HG03469 (cell line): Measurements from ENCODE around the gene CCNL2.
"Not testable (repeated sequence)": the region's sequence is repeated elsewhere in the genome, so short reads cannot be mapped to it uniquely, and the experiment has no call there.

Experiments
- ATAC-seq: cut with Tn5 transposase; IDR thresholded peaks from one replicate; pipeline ENCODE4 v1.9.1; 2021; ENCODE audit warnings: mild to moderate bottlenecking, moderate library complexity, moderate number of reproducible peaks; ENCODE audit not compliant: unreplicated experiment

Gene CCNL2

DNA sequence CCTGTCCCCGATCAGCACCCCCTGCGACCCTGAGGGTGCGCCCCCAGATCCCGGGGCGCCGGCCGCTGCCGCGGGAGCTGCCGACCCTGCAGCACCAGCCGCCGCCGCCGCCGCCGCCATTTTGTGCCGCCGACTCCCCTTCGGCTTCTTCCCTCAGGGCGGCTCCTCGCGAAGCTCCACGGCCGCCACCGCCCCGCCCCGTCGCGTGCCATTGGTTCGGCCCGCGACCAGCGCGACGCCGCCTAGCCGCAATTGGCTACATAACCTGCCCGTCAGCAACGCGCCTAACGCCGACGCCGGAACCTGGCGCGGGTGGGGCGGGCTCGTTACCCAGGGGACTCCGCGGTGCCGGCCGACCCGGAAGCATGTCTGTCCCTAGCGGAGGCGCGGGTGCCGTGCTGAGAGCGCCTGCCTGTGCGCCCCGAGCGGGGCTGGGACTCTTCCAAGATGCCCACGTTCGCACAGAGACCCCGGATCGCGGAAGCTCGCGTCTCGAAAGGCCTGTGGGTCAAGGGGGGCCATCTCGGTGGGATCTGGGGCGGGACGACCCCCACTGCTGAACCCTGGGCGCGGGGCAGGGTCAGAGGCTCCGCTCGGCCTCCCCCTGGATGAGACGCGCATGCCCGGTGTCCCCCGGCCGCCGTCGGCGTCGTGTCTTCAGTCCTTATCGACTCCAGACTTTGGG, at the start of gene CCNL2:
TSS of gene CCNL2 (minus strand) at position 149 of the 685 bp plus-strand sequence. CDS start at position 120, 29 bp downstream.
- ATAC-seq: peak; percentile 80

DNA sequence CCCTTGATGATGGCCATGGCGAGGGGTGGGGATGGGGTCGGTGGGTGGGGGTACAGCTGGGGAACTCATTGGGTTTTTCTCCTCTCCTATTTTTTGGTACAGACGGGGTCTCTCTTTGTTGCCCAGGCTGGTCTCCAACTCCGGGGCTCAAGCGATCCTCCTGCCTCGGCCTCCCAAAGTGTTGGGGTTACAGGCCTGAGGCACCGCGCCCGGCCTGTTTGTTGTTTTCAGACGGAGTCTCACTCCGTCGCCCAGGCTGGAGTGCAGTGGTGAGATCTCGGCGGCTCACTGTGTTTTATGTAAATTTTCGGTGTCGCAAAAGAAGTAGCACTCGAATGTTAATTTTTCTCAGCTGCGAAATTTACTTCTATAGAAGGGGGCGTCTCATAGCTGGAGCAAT, 47.5 kb upstream of the CCNL2 start:
- not testable (repeated sequence) for ATAC-seq

DNA sequence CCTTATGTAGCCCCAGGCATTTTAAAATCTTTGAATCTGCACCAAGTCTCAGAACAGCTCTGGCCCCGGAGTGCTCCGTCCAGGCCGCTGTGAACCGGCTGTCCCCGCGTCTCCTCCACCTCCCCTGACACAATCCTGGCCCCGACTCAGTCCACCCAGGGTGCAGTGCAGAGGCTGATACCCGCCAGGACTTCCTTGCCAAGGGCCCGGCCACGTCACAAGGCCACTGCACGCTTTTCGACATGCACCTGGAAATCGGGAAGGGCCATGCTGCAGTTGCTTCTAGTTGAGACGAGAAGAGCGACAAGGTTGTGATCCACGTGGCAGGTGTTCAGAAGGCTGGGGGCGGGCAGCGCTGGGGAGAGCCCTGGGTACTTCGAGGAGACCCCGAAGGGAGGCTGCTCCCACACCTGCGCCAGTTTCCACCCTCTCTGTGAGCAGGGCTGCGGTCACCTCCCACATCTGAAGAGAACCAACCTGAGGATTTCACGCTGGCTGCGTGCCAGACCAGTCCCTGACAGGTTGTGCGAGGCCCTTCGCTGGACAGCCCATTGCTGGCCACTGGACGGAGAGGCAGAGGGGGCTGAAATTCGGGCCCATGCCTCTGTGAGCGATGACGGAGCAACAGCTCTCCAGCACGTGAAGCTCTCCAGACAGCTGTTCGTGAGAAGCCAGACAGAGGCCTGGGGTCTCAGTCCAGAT, 43.1 kb upstream of the CCNL2 start:
- ATAC-seq: no peak

DNA sequence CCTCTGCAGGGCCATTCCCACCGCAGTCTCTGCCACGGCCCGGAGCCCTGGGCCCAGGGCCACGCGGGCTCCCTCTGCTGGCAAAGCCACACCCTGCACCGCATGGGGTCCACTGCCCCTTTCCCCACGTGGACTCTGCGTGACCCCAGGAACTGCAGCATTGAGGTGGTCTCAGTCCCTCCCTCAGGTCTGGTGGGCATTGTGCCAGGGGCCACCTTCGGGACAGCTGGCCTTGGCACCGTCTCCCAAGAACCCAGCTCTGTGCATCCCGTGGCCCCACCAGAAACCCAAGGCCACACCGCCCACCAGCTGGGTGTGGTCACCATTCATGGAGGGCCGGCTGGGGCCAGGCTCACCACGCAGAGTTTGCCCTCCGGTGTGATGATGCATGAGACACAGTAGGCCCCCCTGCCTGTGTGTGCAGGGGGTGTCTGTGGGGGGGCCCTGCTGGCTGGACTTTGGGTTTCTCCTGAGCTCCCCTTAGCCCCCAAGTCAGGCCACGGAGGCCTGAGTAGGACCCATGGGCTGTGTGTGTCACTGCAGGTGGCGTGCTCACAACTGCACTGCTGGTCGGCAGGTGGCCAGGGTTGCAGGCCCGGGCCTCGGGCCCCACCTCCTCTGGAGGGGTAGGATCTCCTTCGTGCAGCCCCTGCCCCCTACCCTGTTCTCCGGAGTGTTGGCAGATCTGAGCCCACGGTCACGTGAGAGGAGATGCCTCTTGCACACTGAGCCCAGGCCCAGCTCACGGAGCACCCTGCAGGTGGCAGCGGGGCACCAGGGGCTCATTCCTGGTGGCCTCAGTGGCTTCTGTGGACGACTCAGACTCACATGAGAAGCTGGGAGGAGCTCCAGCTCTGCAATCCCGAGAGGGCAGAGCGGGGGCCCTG, 42.1 kb upstream of the CCNL2 start:
- no peak for ATAC-seq

DNA sequence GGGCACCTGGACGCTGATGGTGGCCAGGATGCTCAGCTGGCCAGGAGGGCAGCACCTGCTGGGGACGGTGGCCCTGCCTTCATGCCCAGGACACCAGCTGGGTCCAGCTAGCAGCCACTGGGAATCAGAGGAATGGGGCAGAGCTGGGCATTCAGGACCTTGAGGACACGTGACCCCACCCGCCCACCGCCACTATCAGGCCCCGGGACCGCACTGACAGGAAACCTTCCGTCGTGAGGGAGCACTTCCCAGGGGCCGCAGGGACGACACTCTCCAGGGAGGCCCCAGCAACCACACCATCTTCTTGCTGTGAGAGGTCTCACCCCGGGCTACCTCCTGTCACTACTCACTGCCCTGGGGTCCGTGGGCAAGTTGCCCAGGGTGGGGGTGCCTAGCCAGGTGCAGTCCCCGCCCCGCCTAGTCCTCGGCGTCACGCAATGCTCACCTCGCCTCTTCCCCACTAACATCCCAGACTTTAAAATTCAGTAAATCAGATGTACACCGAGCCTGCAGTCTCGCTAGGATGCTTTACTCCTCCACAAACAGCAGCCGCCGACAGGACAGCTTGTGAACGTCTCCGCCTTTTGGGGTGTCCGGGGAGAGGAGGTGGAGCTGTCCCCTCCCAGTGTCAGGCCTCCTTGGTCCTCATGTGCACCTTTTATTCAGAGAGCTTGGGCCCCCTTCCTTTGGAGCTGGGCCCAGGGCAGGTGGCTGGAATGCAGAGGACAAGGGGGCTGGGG, 41.3 kb upstream of the CCNL2 start:
- ATAC-seq: no peak

DNA sequence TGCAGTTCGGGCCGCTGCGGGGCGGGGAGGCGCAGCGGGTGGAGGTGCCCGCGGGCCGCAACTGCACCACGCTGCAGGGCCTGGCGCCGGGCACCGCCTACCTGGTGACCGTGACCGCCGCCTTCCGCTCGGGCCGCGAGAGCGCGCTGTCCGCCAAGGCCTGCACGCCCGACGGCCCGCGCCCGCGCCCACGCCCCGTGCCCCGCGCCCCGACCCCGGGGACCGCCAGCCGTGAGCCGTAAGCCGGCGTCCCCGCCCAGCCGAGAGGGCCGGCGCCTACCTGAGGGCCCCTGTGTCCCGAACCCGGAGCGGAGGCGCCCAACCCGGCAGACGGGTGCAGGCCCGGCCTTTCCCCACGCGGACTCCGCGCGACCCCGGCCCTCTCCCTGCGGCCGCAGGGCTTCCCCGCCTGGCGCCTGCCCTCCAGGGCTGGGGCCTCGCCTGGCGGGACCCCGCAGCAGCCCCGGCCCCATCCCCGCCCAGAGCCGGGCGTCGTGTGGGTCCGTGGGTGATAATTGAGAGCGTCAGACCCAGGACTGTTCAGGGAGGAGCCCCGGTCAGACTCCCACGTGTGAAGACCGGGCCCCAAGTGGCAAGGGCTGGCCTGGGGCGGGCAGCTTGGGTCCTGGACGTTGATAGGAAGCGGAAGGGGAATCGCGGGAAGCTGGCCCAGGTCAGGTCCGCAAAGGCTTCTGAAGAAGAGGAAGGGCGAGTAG, 40.6 kb upstream of the CCNL2 start:
- no peak for ATAC-seq

DNA sequence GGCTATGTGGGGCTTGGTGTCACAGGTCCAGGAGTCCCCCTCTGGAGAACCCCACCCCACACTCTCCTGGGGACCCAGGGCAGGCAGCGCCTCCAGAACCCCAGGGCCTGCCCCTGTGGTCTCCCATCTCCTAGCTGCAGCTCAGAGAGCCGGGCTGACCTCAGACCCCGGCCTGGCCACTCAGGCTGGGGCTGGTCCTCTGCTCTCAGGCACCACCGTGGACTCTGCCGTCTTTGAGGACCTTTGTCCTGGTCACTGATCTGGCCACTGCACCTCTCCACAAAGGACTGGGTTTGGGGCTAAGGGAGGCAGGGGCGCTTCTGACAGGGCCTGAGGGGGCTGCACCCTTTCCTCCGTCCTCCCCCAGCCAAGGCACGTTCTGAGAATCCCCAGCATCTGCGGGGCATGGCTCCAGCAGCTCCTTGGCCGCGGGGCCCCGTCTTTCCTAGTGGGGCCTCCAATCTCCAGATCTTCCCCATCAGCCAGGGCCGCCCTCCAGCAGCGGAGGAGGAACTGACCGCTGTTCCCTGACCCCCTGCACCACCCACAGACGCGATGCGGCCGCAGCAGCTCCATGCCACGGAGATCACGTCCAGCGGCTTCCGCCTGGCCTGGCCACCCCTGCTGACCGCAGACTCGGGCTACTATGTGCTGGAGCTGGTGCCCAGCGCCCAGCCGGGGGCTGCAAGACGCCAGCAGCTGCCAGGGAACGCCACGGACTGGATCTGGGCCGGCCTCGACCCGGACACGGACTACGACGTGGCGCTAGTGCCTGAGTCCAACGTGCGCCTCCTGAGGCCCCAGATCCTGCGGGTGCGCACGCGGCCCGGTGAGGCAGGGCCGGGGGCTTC, 39.6 kb upstream of the CCNL2 start:
- ATAC-seq: no peak

DNA sequence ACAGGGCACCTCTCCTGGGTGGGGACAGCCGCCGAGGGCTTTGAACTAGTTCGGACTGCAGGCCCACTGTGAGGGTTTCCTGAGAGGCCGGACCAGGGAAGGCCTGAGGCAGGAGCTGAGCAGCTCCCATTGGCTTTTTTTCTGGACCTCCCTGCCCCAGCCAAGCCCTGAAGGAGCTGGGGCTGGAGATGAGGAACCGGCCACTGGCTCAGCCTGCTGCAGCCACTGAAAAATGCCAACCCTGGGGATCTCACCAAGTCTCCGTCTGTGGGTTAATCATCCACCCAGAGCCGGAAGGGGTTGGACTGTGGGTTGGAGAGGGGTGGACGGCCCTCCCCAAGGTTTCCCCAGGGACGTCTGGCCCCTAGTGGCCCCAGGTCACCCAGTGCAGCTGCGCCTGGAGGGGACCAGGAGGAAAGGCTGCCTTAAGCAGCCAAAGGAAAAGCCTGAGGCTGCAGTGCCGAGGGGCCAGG, 38.8 kb upstream of the CCNL2 start:
- ATAC-seq: no peak

DNA sequence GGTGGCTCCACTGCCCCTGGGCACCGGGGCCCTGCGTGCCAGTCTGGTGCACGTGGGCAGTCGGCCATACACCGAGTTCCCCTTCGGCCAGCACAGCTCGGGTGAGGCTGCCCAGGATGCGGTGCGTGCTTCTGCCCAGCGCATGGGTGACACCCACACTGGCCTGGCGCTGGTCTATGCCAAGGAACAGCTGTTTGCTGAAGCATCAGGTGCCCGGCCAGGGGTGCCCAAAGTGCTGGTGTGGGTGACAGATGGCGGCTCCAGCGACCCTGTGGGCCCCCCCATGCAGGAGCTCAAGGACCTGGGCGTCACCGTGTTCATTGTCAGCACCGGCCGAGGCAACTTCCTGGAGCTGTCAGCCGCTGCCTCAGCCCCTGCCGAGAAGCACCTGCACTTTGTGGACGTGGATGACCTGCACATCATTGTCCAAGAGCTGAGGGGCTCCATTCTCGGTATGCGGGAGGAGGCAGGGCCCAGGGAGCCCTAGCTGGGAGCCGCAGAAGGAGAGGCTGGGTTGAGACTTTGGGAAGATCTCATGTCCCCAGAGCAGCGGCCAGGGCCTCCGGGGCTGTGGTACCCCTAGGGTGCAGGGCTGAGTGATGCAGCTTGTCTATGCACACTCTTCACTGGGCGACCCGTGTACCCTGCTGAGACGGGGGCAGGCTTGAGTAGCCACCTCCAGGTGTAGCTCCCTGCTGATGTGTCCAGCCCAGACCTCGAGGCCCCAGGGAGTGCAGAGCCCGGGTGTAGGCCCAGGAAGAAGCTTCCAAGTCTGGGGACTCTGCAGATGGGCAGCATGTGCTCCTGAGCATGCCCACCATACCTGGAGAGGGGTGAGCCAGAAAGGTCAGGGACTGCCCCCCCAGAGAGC, 38.1 kb upstream of the CCNL2 start:
- no peak for ATAC-seq

DNA sequence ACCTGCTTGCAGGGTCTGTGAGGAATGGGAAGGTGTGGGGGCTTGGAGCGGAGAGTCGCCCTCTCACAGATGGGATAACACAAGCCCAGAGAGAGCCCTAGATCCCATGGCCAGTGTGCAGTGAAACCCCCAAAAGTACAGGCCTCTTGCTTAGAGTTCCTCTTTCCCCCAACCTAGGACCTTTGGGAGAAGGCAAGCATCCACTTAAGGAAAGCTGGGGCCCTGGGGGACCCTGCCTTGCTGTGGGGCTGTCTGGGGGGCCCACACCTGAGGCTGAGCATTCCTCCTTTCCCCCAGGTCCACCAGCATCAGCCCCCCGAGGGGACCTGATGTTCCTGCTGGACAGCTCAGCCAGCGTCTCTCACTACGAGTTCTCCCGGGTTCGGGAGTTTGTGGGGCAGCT, 37.5 kb upstream of the CCNL2 start:
- ATAC-seq: no peak

DNA sequence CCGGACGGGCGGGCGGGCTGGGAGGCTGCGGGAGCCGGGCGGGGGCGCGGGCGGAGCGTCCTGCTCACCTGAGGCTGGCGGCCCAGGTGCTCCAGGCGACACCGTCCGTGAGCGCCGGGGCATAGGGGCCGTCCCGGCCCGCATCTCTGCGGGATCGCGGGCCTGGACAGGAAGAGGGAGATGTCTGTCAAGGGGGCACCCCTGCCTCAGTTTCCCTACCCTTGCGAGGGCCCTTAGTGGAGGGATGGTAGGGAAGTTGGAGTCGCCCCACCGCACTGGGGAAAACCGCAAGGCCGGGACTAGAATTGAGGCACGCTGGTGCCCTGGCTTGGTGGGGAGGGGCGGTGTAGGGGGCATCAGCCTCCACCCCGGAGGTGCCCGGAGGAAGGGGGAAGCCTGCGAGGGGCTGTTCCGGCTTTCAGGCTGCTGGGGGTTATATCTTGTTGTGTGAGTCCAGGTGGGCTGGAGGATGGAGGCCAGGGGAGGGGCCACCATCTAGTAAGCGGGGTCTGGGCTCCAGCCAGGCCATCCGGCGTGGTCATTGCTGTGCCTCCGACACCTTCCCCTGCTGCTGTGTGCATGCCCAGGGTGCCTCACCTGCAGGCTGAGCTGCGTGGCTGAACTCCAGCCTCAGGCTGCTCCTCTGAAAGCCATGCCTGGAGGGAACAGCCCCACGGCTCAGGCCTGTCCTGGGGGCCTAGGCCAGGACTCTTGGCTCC, 36.9 kb upstream of the CCNL2 start:
- ATAC-seq: no peak

DNA sequence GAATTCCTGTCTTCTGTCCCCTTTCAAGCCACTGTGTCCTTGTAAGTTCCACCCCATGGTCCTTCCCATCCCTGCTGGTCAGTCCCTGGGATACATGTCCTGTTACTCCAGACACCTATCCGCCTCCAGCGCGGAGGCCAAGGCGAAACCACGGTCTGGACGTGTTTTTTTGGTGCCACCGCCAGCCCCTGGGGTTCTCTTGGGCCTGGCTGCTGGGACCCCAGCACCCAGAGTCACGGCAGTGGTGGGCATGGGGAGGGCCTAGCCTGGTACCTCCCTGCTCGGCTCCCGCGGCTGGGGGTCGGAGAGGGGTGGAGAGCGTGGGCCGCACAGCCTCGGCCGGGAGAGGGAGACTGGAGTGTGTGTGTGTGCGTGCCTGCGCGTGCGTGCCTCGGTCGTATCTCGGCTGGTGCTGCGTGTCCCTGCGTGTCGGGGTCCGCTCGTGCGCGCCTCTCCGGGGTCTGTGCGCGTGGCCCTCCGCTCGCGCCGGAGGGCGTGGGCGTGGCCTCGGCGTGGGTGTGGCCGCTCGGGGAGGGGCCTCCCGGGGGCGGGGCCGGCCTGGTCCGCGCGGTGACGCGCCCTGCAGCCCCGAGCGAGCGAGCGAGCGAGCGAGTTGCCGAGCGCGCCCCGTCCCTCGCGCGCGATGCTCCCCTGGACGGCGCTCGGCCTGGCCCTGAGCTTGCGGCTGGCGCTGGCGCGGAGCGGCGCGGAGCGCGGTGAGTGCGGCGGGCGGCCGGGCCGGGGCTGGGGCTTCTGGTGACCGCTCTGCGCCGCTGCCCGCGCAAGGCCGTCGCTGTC, 36.2 kb upstream of the CCNL2 start, which contains the start of gene VWA1:
TSS of gene VWA1 (plus strand) at position 585 of the 798 bp plus-strand sequence. CDS start at position 644, 59 bp downstream.
- ATAC-seq: no peak

DNA sequence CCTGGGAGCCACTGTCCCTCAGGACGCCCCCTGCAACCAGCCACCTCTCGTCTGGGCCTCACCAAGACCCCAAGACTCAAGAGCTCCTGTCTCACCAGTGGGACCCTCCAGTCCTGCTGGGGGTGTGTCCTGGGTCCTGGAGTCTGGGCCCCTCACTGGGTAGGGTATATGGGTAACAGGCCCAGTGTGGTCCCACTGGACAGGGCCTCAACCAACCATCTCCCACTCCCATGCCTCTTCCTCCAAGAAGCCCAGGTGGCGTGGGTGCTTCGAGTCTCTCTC, 35.6 kb upstream of the CCNL2 start:
- ATAC-seq: no peak

DNA sequence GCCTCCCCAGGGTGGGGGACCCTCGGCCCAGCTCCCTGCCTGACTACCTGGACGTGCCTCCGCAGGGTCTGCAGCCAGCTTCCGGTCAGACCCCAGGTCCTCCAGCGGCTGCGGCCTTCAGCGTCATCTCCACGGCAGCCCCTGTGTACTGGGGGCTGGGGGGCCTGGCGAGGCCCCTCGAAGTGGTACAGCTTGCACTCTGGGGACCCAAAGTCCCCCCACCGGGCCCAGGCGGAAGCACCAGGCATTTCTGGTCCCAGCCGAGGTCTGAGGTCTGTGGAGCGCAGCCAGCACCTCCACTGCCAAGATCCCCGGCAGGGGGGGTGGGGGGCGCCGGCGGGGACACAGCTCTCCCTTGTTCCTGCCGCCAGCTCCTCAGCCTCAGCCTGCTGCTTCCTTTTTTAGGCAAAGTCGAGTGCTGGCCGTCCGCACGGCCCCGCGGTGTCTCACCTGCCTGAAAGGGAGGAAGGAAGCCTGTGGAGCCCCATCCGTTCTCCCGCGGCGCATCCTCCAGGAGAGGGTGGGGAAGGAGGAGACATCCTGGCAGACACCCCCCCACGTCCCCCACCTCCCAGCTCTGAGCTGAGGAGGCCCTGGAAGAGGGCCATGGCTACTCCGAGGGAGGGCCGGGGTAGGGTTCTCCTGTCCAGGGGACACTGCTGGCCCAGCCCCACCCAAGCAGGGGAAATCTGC, 35.1 kb upstream of the CCNL2 start:
- no peak for ATAC-seq

DNA sequence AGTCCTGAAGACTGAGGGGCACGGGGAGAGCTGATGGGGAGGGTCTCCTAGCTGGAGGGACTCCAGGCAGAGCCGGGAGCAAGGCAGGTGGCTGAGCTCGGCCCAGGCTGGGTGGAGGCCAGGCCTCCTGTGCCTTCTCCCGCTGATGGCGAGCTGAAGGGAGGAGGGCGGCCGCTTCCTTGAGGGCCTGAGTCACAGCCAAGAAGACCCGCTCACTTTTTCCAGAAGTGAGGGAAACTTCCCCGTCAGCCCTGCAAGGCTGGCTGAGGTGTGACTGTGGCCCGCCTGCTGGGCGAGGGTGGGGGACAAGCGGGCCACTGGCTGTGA, 34.6 kb upstream of the CCNL2 start:
- no peak for ATAC-seq
